C4-2B (cell line): ENCODE measurements around the gene CECR2.

ENCODE experiments used
- CTCF ChIP-seq: fragments of 450-650 bp; conservative IDR thresholded peaks from 2 replicates; pipeline ENCODE4 v1.5.1; 2017; ENCODE audit warnings: mild to moderate bottlenecking
- ZFX ChIP-seq: fragments of 450-650 bp; IDR thresholded peaks from 2 replicates; pipeline ENCODE4 v1.6.1; 2017

GRCh38 chr22:17350292-17350691 lies 19.0 kb upstream of the CECR2 start:
- TF ChIP-seq CTCF, result no peak
- TF ChIP-seq ZFX, result no peak
